IPS DF 4.7 (cell line): Measurements from ENCODE around the gene NMBR.
"Not testable (repeated sequence)": the region's sequence is repeated elsewhere in the genome, so short reads cannot be mapped to it uniquely, and the experiment has no call there.

ENCODE experiments used
- DNase-seq: peaks from one replicate; pipeline ENCODE4 v3.0.0-alpha.2; 2013; ENCODE audit warnings: low spot score; ENCODE audit errors: extremely low read depth

Gene NMBR

GRCh38 chr6:142062861-142063260, 84.1 kb downstream of the NMBR start:
- DNase-seq = not testable (repeated sequence)

DNA sequence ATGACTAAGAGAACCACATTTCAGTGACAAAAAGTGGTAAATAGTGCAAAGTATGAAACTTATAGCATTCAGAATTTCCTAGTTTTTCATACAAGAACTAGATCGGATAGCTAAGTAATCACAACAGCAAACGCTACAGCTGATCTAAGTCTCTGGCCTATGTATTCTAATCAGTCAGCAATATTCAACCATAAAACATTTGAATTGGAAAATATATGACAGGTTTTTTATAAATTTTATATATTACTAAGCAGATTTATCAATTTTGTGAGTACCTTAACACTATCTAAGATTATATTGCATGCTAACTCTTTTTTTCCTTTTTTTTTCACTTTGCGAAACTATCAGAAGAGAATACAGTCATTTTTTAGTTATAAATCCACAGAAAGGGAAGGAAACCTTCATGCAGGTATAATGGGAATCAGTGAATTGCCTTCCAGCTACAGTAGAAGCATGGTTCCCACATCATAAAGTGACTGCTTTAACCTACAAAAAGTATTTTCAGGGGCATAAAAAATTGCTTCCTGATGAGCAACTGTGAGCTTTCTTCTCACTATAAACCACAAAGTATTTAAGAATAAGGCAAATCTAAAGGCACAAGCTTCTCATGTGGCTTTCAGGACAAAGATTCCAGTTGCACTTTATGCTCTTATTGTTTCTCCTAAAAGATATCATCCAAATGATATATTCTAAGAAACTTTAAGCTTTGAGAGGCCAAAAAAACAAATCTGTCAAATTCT, 88.2 kb downstream of the NMBR start:
- DNase-seq = no peak

DNA sequence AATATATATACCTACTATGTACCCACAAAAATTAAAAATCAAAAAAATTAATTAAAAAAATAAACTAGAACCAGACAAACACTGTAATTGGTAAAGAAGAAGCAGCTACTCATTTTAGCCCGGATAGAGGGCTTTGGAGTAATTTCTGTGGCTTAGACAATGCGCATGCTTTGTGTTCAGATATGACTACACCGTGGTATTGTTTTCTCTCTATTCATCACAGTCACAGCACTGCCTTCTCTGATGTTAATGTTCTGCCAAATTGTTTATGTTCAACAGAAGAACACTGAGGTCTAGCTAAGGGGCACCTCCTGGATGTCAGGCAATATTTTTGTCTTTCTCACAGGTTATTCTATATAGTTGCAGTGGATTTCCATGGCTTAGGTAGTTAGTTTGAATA, 91.7 kb downstream of the NMBR start:
- DNase-seq = no peak

GRCh38 chr6:142051404-142051803, 95.5 kb downstream of the NMBR start:
- no peak for DNase-seq

DNA sequence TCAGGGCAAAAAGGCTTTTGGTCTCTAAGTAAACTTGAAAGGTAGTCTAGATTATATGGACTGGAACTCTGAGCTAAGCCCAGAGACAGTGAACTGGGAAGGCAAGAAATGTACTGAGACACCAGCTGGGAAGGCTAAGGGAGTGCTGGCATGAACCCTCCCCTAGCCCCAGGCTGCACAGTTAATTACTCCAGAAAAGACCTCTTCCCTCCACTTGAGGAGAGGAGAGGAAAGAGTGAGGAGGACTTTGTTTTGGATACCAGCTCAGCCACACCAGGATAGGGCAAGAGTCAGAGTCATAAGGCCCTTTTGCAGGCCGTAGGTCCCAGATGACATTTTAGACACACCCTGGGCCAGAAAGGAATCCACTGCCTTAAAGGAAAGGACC, 98.3 kb downstream of the NMBR start:
- no peak for DNase-seq

GRCh38 chr6:142047934-142048592, 98.9 kb downstream of the NMBR start:
- no peak for DNase-seq

GRCh38 chr6:142045380-142046278, 101.3 kb downstream of the NMBR start:
- no peak for DNase-seq

DNA sequence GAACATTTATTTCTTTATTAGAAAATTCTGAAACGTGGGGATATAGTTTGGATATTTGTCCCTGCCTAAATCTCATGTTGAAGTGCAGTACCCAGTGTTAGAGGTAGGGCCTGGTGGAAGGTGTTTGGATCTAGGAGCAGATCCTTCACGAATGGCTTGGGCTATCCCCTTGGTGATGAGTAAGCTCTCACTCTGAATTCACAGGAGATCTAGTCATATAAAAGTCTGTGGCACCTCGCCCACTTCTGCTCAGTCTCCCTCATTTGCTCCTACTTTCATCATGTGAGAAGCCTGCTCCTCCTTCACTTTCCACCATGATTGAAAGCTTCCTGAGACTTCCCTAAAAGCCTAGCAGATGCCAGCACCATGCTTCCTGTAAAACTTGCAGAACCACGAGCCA, 111.0 kb downstream of the NMBR start:
- no peak for DNase-seq

DNA sequence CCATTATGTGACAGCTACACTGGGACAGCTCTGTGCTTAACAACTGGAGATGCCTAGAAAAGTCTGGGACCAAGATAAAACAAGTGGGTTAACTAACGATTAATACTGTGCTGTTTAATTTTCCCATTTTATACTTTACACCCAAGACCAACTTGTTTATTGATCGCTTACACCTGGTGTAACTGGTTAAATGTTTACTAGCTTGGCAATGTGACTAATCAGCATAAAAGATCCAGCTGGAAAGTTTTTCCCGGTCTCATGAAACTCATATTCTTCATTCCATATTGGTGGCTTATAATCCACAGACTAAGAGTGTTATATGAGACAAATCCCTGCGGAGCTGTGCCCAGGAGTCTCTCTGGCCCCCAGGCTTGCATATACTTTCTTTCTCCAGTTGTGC, 115.9 kb downstream of the NMBR start:
- no peak for DNase-seq

- DNase-seq = no peak
Measured at GRCh38 chr6:142030115-142030619, 116.8 kb downstream of the NMBR start.

- DNase-seq = no peak
Measured at GRCh38 chr6:142028527-142028926, 118.4 kb downstream of the NMBR start.

- not testable (repeated sequence) for DNase-seq
Measured at GRCh38 chr6:142027804-142028203, 119.1 kb downstream of the NMBR start.

GRCh38 chr6:142027074-142027473, 119.8 kb downstream of the NMBR start:
- no peak for DNase-seq

DNA sequence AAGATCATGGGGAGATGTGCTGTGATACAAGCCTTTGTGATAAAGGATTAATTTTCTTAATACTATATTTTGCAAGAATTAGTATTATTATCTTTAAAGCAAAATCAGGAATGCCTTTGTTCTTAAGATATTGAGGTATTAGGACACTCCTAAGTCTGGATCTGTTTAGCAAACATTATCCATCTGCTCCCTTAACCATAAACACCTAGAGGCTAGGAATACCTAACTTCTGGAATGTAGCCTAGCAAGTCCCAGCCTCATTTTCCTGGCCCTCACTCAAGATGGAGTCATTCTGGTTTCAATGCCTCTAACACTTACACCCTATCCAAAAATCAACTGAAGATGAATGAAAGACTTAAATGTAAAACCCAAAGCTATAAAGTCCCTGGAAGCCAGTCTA, 120.5 kb downstream of the NMBR start:
- DNase-seq = no peak
